ENCODE results near the gene CLDN22. TPM values are rescaled to one million over a fixed set of nuclear protein-coding genes. Genes with fewer than 3 reads are reported as not detected.
A peak's percentile ranks its signal among the peaks of the same experiment; 100 is the strongest.

Gene CLDN22
- total and polyA plus RNA-seq, 9 of the 15 experiments (the other 6 are each of a cell fraction or from before 2014, with no cell fraction given), result 0.21 TPM; not detected in 8

GRCh38 chr4:183354219-183354618, 34.1 kb upstream of the CLDN22 start:
- intact Hi-C loops (cut with micrococcal nuclease), result no loop called here
- in situ Hi-C loops (cut with MboI), result no loop called here
- ChIA-PET CTCF (ENCODE audit: low intra/inter-chr PET ratio) (no interaction called here), POLR2A (no interaction called here)
- no TSS peak for BruUV-seq (replicated peaks)
- FAIRE-seq (peak; percentile 19), ATAC-seq (peak; percentile 21), DNase-seq (ENCODE audit: extremely low read depth in 1 of 4, low spot score in 3 of 4) (peak in 1 of 4 experiments; percentile 18)
- H3K4me3 ChIP-seq, result no peak overlapping the region
- H3K79me2 ChIP-seq (ENCODE audit: control insufficient read depth, insufficient read depth, low read length), result no peaks in the 10 kb centered on the region
- no peaks in the 10 kb centered on the region for H3K27me3 ChIP-seq (ENCODE audit: control insufficient read depth in 2 of 2, insufficient read depth in 2 of 2, low read length in 2 of 2)
- H3K4me1 ChIP-seq (replicated peaks in 1 of 2; ENCODE audit: control insufficient read depth in 2 of 2, insufficient read depth in 2 of 2, low read length in 2 of 2), result peaks cover 10 to 17% of the 10 kb centered on the region in 2 experiments; a peak in 3 of 5 replicates
- no peak overlapping the region for H3K27ac ChIP-seq (ENCODE audit: extremely low read depth, low read depth, low read length)
- WGBS (ENCODE audit: insufficient coverage, low coverage, missing lambda C conversion rate), result 11% methylated on average over 9 of the region's 9 CpGs
- no peaks in the 10 kb centered on the region for H3K9me3 ChIP-seq (replicated peaks; ENCODE audit: control insufficient read depth, insufficient read depth, low read depth, low read length)
- peak overlapping the region; percentile 20; the same call in 1 of the 2 replicates for H3K4me2 ChIP-seq (ENCODE audit: insufficient read depth, low read length)
- H3K9me1 ChIP-seq (ENCODE audit: control insufficient read depth, insufficient read depth, low read length), result no peaks in the 10 kb centered on the region
- no peaks in the 10 kb centered on the region for H3K36me3 ChIP-seq (ENCODE audit: control insufficient read depth, insufficient read depth, low read length)
- H3K9ac ChIP-seq (ENCODE audit: insufficient read depth in 1 of 2, low read depth in 2 of 2, low read length in 2 of 2), result peak overlapping the region in 1 of 2 experiments; percentile 42; a peak in 1 of 4 replicates
- peak overlapping the region; percentile 86 for H2AFZ ChIP-seq (ENCODE audit: low read depth, low read length)
- H4K20me1 ChIP-seq (replicated peaks; ENCODE audit: control insufficient read depth, insufficient read depth, low read length), result no peaks in the 10 kb centered on the region
- TF ChIP-seq ZNF431 (CRISPR knock-in tag; IDR thresholded peaks at IDR 0.05) (no peak), WHSC1 (IDR thresholded peaks at IDR 0.05; ENCODE audit: low read length) (no peak), KDM5B (IDR thresholded peaks at IDR 0.05; ENCODE audit: insufficient replicate concordance, low read depth, low read length) (no peak), CBFA2T2 (conservative IDR thresholded peaks at IDR 0.05) (no peak), CBFB (CRISPR knock-in tag; IDR thresholded peaks at IDR 0.05) (no peak), ZBTB34 (CRISPR knock-in tag; IDR thresholded peaks at IDR 0.05) (no peak), HMGN3 (IDR thresholded peaks at IDR 0.05; ENCODE audit: borderline replicate concordance, extremely low read depth, insufficient read length, low read depth, low read length) (no peak), JUND (IDR thresholded peaks at IDR 0.05; ENCODE audit: borderline replicate concordance, low read depth, low read length) (no peak), JUND (tag; IDR thresholded peaks at IDR 0.05; ENCODE audit: borderline replicate concordance, low read depth, low read length) (no peak)
- TF ChIP-seq, protein P1, sequence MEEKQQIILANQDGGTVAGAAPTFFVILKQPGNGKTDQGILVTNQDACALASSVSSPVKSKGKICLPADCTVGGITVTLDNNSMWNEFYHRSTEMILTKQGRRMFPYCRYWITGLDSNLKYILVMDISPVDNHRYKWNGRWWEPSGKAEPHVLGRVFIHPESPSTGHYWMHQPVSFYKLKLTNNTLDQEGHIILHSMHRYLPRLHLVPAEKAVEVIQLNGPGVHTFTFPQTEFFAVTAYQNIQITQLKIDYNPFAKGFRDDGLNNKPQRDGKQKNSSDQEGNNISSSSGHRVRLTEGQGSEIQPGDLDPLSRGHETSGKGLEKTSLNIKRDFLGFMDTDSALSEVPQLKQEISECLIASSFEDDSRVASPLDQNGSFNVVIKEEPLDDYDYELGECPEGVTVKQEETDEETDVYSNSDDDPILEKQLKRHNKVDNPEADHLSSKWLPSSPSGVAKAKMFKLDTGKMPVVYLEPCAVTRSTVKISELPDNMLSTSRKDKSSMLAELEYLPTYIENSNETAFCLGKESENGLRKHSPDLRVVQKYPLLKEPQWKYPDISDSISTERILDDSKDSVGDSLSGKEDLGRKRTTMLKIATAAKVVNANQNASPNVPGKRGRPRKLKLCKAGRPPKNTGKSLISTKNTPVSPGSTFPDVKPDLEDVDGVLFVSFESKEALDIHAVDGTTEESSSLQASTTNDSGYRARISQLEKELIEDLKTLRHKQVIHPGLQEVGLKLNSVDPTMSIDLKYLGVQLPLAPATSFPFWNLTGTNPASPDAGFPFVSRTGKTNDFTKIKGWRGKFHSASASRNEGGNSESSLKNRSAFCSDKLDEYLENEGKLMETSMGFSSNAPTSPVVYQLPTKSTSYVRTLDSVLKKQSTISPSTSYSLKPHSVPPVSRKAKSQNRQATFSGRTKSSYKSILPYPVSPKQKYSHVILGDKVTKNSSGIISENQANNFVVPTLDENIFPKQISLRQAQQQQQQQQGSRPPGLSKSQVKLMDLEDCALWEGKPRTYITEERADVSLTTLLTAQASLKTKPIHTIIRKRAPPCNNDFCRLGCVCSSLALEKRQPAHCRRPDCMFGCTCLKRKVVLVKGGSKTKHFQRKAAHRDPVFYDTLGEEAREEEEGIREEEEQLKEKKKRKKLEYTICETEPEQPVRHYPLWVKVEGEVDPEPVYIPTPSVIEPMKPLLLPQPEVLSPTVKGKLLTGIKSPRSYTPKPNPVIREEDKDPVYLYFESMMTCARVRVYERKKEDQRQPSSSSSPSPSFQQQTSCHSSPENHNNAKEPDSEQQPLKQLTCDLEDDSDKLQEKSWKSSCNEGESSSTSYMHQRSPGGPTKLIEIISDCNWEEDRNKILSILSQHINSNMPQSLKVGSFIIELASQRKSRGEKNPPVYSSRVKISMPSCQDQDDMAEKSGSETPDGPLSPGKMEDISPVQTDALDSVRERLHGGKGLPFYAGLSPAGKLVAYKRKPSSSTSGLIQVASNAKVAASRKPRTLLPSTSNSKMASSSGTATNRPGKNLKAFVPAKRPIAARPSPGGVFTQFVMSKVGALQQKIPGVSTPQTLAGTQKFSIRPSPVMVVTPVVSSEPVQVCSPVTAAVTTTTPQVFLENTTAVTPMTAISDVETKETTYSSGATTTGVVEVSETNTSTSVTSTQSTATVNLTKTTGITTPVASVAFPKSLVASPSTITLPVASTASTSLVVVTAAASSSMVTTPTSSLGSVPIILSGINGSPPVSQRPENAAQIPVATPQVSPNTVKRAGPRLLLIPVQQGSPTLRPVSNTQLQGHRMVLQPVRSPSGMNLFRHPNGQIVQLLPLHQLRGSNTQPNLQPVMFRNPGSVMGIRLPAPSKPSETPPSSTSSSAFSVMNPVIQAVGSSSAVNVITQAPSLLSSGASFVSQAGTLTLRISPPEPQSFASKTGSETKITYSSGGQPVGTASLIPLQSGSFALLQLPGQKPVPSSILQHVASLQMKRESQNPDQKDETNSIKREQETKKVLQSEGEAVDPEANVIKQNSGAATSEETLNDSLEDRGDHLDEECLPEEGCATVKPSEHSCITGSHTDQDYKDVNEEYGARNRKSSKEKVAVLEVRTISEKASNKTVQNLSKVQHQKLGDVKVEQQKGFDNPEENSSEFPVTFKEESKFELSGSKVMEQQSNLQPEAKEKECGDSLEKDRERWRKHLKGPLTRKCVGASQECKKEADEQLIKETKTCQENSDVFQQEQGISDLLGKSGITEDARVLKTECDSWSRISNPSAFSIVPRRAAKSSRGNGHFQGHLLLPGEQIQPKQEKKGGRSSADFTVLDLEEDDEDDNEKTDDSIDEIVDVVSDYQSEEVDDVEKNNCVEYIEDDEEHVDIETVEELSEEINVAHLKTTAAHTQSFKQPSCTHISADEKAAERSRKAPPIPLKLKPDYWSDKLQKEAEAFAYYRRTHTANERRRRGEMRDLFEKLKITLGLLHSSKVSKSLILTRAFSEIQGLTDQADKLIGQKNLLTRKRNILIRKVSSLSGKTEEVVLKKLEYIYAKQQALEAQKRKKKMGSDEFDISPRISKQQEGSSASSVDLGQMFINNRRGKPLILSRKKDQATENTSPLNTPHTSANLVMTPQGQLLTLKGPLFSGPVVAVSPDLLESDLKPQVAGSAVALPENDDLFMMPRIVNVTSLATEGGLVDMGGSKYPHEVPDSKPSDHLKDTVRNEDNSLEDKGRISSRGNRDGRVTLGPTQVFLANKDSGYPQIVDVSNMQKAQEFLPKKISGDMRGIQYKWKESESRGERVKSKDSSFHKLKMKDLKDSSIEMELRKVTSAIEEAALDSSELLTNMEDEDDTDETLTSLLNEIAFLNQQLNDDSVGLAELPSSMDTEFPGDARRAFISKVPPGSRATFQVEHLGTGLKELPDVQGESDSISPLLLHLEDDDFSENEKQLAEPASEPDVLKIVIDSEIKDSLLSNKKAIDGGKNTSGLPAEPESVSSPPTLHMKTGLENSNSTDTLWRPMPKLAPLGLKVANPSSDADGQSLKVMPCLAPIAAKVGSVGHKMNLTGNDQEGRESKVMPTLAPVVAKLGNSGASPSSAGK (IDR thresholded peaks at IDR 0.05), result peak; percentile 61

All from K562 (cell line).